Erythroblast (primary cell): ENCODE data around the gene CAMTA2.
A peak's percentile ranks its signal among the peaks of the same experiment; 100 is the strongest.

Experiments
- DNase-seq, 2 experiments: peaks; one replicate each; lab custom pipeline; 2025; lab: John Stamatoyannopoulos, UW
- GATA1 ChIP-seq: IDR thresholded peaks from 2 replicates; pipeline ENCODE4 v1.6.1; 2011; ENCODE audit warnings: low read depth, mild to moderate bottlenecking, control low read depth, low read length, moderate library complexity
- POLR2A ChIP-seq: IDR thresholded peaks from 2 replicates; pipeline ENCODE4 v1.6.1; 2011; ENCODE audit warnings: mild to moderate bottlenecking, low read length

The CAMTA2 gene

GRCh38 chr17:5023588-5024147 is 36.2 kb upstream of the CAMTA2 start:
- DNase-seq, result no peak
- TF ChIP-seq POLR2A, result no peak
- TF ChIP-seq GATA1, result no peak

GRCh38 chr17:5022171-5022711 is 34.8 kb upstream of the CAMTA2 start:
- DNase-seq, result no peak
- TF ChIP-seq GATA1 (no peak), POLR2A (no peak)

GRCh38 chr17:5020502-5021023 is 33.1 kb upstream of the CAMTA2 start:
- no peak for DNase-seq
- TF ChIP-seq GATA1 (no peak), POLR2A (no peak)

GRCh38 chr17:5019475-5019956 is 32.0 kb upstream of the CAMTA2 start:
- DNase-seq, result peak in 1 of 2 experiments; percentile 28
- TF ChIP-seq POLR2A (no peak), GATA1 (no peak)

- DNase-seq, result no peak
- TF ChIP-seq POLR2A (no peak), GATA1 (no peak)
Measured at GRCh38 chr17:5014357-5014756, 26.9 kb upstream of the CAMTA2 start.

- TF ChIP-seq POLR2A (no peak), GATA1 (no peak)
Measured at GRCh38 chr17:5011928-5012327, 24.5 kb upstream of the CAMTA2 start.

GRCh38 chr17:5003214-5003867 is 15.9 kb upstream of the CAMTA2 start:
- DNase-seq, result no peak
- TF ChIP-seq POLR2A (no peak), GATA1 (no peak)

More at GRCh38 chr17:5011928-5012327, 24.5 kb upstream of the CAMTA2 start:
- no peak for DNase-seq

- no peak for DNase-seq
- TF ChIP-seq POLR2A, result no peak
- no peak for TF ChIP-seq GATA1
Measured at GRCh38 chr17:5002121-5002788, 14.8 kb upstream of the CAMTA2 start.

- DNase-seq, result no peak
Measured at GRCh38 chr17:5000237-5000639, 12.8 kb upstream of the CAMTA2 start.

GRCh38 chr17:4999430-5000093 is 12.1 kb upstream of the CAMTA2 start:
- TF ChIP-seq GATA1 (no peak), POLR2A (no peak)
- DNase-seq, result no peak

More at GRCh38 chr17:5000237-5000639, 12.8 kb upstream of the CAMTA2 start:
- no peak for TF ChIP-seq POLR2A
- TF ChIP-seq GATA1, result no peak

- peak in 1 of 2 experiments; percentile 11 for DNase-seq
Measured at GRCh38 chr17:4998732-4999429, 11.4 kb upstream of the CAMTA2 start.

GRCh38 chr17:4998027-4998731 is 10.7 kb upstream of the CAMTA2 start:
- TF ChIP-seq GATA1, result no peak
- no peak for TF ChIP-seq POLR2A
- DNase-seq, result peak; percentile 61 to 72

More at GRCh38 chr17:4998732-4999429, 11.4 kb upstream of the CAMTA2 start:
- TF ChIP-seq POLR2A, result no peak
